ENCODE data around the gene KSR1. TPM values are rescaled to one million over a fixed set of nuclear protein-coding genes. Genes with fewer than 3 reads are reported as not detected.
A peak's percentile ranks its signal among the peaks of the same experiment; 100 is the strongest.

The KSR1 gene
- total RNA-seq, 2 experiments from 2014 or later = 44.4 to 47.6 TPM

DNA sequence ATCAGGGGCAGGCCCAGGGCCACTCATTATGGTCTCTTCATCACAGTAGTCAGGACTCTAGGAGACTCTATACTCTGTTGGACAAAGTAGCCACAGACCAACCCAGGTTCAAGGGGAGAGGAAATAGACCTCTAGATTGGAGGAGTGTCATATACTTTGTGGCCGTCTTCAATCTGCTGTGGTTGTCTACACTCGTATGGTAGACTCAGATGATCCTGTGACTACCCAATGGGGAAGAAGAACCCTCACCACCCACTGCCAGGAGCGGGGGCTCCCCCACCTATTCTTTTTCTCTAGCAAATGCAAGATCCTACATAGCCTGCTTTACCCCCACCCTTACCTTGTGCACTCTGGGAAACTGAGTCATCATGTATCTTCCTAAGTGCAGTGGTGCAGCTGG, 80.5 kb downstream of the KSR1 start:
- no peak overlapping the region for H3K27ac Mint-ChIP-seq
- no peak for DNase-seq
- CTCF ChIA-PET = no interaction called here
- POLR2A ChIA-PET = no interaction called here
- no peaks in the 10 kb centered on the region for H3K36me3 Mint-ChIP-seq (ENCODE audit: low read depth)
- H3K27me3 Mint-ChIP-seq = no peaks in the 10 kb centered on the region
- H3K4me1 Mint-ChIP-seq = peaks cover 34% of the 10 kb centered on the region
- no peaks in the 10 kb centered on the region for H3K9me3 Mint-ChIP-seq
- H3K4me3 Mint-ChIP-seq = no peak overlapping the region

DNA sequence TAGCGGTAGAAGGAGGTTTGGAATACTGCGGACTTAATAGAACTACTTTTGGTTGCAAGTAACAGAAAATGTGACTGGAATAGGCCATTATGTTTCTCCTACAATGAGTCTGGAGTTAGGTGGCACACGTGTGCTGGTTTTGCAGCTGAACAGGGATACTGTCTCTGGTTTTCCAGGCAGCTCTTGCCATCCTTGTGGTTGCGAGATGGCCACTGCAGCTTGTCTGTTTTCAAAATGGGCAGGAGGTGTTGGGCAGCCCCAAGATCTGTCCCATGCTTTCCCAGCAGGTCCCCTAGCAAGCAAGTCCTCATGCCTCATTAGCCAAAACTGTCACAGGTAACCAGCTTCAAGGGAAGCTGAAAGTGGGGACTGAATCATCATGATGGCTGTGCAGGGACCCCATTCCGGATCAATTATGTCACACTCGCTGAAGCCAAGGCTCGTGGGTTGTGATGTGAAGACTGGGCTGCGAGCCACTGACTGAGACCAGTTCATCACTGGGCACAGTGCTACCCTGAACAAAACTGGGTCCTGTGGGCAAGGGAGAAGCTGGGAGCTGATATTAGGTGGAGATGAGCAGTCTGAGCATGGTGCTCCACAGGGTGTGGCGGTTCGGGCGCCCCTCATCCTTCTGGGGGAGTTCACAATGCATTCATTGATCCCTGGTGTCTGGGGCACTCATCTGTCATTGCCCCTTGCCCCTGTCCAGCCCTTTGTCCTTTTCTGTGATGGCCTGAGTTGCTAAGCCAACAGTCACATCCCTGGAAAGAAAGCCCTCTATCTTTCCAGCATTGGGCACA, 82.1 kb downstream of the KSR1 start:
- CTCF ChIA-PET = interaction anchor here (0.6 kb wide), 1 partner anchor 190 kb away, joined by 3 read pairs; no protein-coding TSS in a partner anchor
- Mint-ChIP-seq H3K4me1 (peaks cover 46% of the 10 kb centered on the region), H3K4me3 (no peak overlapping the region), H3K27me3 (no peaks in the 10 kb centered on the region), H3K9me3 (no peaks in the 10 kb centered on the region), H3K36me3 (ENCODE audit: low read depth) (no peaks in the 10 kb centered on the region), H3K27ac (no peak overlapping the region)
- DNase-seq = no peak
- POLR2A ChIA-PET = no interaction called here

DNA sequence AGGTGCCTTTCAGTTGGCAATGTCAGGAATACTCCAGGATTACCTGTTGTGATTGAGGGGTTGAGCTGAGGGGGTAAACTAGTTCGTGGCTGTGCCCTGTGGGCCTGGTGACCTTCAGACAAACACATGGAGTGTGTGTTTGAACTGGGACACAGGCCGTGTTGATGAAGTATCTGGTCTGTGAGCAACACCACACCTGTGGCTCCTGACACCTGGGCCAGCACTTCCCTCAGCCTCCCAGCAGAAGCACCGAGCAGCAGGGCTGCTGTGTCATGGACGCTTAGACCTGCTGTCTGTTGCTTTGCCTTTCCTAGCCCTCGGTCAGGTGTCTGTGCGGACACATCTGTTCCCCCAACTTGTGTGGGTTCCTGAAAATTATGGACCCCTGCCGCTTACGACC, 82.9 kb downstream of the KSR1 start:
- no peaks in the 10 kb centered on the region for H3K27me3 Mint-ChIP-seq
- H3K4me3 Mint-ChIP-seq = no peak overlapping the region
- peaks cover 54% of the 10 kb centered on the region for H3K4me1 Mint-ChIP-seq
- H3K36me3 Mint-ChIP-seq (ENCODE audit: low read depth) = no peaks in the 10 kb centered on the region
- ChIA-PET POLR2A (no interaction called here), CTCF (interaction anchor here (0.6 kb wide), 1 partner anchor 191 kb away, joined by 3 read pairs; no protein-coding TSS in a partner anchor)
- no peak for DNase-seq
- no peaks in the 10 kb centered on the region for H3K9me3 Mint-ChIP-seq
- no peak overlapping the region for H3K27ac Mint-ChIP-seq

DNA sequence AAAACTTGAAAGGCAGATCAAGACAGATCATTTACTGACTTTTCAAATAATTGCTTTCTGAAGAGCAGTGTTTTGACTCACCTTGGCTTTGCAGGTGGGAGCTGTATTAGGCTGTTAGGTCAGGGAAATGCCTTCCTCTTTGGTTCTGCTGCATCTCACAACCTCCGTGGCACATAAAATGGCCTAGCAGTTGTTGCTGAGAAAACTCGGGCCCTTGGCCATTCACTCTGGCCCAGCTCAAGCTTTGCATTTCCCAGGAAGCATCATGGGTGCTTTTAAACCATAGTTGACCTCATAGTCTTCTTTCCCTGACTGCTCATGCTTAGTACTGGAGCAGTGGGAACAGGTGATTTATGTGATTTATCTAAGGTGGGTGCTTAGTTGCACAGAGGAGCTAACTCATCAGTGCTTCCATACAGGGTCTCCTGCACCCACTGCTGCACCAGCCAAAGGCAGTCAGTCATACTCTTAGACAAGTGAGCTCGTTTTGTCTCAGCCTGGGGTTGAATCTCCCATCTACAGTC, 83.6 kb downstream of the KSR1 start:
- Mint-ChIP-seq H3K9me3 (no peaks in the 10 kb centered on the region), H3K27ac (no peak overlapping the region), H3K4me3 (no peak overlapping the region), H3K27me3 (no peaks in the 10 kb centered on the region), H3K4me1 (peaks cover 61% of the 10 kb centered on the region), H3K36me3 (ENCODE audit: low read depth) (no peaks in the 10 kb centered on the region)
- CTCF ChIA-PET = interaction anchor here (1.3 kb wide), 1 partner anchor 82 kb away, joined by 3 read pairs; no protein-coding TSS in a partner anchor
- POLR2A ChIA-PET = interaction anchor here (1.0 kb wide), 1 partner anchor 24 kb away, joined by 4 read pairs; no protein-coding TSS in a partner anchor
- no peak for DNase-seq

DNA sequence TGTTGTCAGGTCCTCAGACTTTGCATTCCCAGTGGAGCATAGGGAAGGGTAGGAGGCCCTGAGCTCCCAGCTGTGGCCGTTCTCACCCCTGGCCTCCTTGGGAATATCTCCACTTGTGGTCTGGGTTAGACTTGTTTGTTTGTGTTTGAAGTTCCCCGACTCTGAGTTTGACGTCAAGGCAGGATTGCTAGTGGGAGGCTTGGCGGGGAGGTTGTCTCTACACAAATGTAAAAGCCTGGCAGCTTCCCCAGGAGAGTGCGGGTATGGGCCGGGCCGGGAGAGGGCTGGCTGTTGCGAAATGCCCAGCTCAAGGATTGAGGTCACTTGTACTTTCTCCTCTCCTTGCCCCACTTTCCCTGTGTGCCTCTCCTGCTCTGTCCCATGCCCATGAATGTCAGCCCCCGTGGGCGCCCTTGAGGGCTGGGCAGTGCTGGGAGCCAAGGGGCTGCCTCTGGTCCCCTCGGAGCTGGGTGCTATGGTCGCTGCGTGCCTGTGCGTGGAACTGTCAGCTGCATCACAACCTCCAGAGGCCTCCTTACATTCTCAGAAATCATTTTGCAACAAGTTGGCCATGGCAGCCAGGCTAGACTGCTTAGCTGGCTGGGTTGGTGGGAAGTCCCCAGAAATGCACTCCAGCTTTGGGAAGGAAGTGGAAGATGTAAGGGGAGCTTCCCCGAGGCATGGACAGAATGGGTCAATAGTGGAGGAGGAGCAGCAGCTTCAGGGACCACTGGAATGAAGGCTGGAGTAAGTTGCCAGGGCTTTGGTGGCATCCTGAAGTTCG, 84.3 kb downstream of the KSR1 start:
- Mint-ChIP-seq H3K27me3 (no peaks in the 10 kb centered on the region), H3K4me1 (peaks cover 66% of the 10 kb centered on the region), H3K36me3 (ENCODE audit: low read depth) (no peaks in the 10 kb centered on the region), H3K27ac (no peak overlapping the region), H3K9me3 (no peaks in the 10 kb centered on the region), H3K4me3 (no peak overlapping the region)
- DNase-seq = no peak
- ChIA-PET POLR2A (interaction anchor here (1.0 kb wide), 1 partner anchor 24 kb away, joined by 4 read pairs; no protein-coding TSS in a partner anchor), CTCF (interaction anchor here (1.3 kb wide), 1 partner anchor 83 kb away, joined by 3 read pairs; no protein-coding TSS in a partner anchor)

DNA sequence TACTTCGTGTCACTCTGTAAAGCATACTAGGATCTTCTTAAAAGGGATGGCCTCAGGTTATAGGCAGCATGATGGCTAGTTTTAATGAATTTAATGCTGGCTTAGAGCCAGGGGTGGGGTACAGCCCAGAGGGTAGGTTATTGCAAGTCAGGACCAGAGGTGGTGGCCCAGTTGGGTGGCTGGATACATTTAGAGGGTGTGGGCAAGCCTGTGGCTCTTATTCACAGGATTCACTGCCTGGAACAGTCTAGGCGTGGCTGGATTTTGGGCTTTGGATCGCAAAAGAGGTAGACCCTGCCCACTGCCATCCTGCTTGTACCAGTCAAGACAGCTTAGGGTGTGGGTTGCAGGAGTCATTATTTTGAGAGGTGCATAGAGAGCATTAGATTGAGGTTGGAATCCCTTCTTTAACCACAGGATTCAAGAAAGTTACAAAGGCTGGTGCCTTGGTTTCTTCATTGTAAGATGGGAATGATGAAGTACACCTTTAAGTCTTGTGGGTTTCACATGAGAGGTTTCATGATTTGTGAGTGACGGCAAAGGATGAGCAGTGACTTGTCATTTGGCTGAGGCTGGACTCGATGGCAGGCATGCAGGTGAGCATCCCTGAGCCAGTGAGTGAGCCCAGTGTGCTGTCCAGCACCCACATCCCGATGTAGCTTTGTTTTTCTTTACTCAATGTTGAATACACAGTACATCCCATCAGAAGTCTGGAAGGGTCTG, 85.2 kb downstream of the KSR1 start:
- POLR2A ChIA-PET = no interaction called here
- no peaks in the 10 kb centered on the region for H3K36me3 Mint-ChIP-seq (ENCODE audit: low read depth)
- no peaks in the 10 kb centered on the region for H3K27me3 Mint-ChIP-seq
- DNase-seq = no peak
- H3K4me3 Mint-ChIP-seq = no peak overlapping the region
- no peaks in the 10 kb centered on the region for H3K9me3 Mint-ChIP-seq
- CTCF ChIA-PET = interaction anchor here (0.7 to 1.3 kb wide), 3 partner anchors 58 to 84 kb away, joined by 3 to 4 read pairs (median 3); no protein-coding TSS in a partner anchor
- H3K27ac Mint-ChIP-seq = no peak overlapping the region
- peaks cover 75% of the 10 kb centered on the region for H3K4me1 Mint-ChIP-seq

DNA sequence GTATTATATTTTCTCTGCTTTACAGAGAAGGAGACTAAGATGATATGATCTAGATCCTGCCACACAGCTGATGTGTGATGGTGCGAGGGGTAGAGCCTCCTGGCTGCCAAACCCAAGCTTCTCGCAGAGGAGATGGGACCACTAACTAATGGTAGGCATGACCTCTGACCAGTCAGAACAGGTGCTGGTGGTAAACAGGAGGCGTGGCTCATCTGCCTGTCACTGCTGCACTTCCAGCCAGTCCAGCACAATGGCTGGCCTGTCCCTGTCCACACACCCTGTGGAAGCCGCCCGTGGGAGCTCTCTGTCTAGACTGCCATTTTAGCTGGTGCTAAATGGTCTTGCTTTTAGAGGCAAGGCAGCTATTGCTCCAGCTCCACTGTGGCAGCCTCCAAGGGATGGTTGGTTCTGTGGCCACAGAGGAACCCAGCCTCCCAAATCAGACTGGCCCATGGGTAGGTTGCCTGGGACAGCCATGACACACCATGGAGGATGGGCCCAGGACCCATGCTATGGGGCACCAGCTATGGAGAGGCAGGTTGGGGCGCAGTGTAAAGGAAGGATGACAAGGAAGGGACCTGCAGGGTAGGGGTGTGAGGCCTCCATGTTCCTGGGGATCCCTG, 86.7 kb downstream of the KSR1 start:
- H3K27me3 Mint-ChIP-seq = no peaks in the 10 kb centered on the region
- no peaks in the 10 kb centered on the region for H3K36me3 Mint-ChIP-seq (ENCODE audit: low read depth)
- H3K27ac Mint-ChIP-seq = no peak overlapping the region
- POLR2A ChIA-PET = interaction anchor here (0.6 kb wide), 1 partner anchor 72 kb away, joined by 3 read pairs; no protein-coding TSS in a partner anchor
- CTCF ChIA-PET = interaction anchor here (1.3 kb wide), 1 partner anchor 57 kb away, joined by 7 read pairs; no protein-coding TSS in a partner anchor
- H3K4me1 Mint-ChIP-seq = peaks cover 81% of the 10 kb centered on the region
- DNase-seq = no peak
- no peak overlapping the region for H3K4me3 Mint-ChIP-seq
- H3K9me3 Mint-ChIP-seq = no peaks in the 10 kb centered on the region

DNA sequence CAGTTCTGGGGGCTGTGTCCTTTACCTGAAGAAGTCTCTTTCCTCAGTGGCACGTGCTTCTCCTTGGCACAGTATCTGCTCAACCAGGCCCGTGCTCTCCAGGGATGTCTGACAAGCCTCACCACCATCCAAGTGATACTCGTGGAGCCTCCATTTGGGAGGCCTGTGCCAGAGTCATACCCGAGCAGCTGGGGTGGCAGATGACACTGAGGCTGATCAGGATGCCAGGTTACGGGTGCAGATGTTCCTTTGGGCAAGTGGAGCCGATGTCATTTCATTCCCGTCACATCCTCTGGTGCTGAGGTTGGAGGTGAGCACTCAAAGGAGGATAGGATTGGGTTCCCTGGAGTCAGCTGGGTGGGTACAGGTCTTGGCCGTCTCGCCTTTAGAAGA, 87.2 kb downstream of the KSR1 start:
- Mint-ChIP-seq H3K9me3 (no peaks in the 10 kb centered on the region), H3K4me3 (no peak overlapping the region), H3K27ac (peak overlapping the region; percentile 76), H3K27me3 (no peaks in the 10 kb centered on the region), H3K36me3 (ENCODE audit: low read depth) (no peaks in the 10 kb centered on the region), H3K4me1 (peaks cover 81% of the 10 kb centered on the region)
- DNase-seq = no peak
- ChIA-PET CTCF (interaction anchor here (1.3 to 1.6 kb wide), 2 partner anchors 56 to 58 kb away, joined by 5 to 7 read pairs; no protein-coding TSS in a partner anchor), POLR2A (interaction anchor here (0.6 to 1.3 kb wide), 2 partner anchors 36 to 72 kb away, joined by 3 to 4 read pairs; no protein-coding TSS in a partner anchor)

DNA sequence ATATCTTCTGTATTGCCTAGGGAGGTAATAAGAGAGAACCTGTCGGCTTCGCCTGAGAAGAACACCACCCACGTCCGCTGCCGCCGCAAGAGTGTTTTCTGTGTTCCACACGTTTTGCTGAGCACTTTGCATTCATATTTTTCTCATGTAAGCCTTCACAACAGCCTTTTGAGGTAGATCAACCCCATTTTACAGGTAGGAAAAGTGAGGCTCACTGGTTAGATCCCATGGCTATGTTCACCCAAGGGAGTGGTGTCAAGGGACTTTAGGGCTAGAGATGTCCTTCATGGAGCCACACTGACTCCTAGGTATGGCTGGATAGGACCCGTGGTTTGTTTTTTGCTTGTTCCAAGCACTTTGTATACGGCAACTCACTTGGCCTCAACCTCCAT, 87.7 kb downstream of the KSR1 start:
- no peaks in the 10 kb centered on the region for H3K27me3 Mint-ChIP-seq
- ChIA-PET POLR2A (interaction anchor here (0.6 to 2.9 kb wide), 9 partner anchors 16 to 86 kb away, joined by 3 to 16 read pairs (median 6); no protein-coding TSS in a partner anchor), CTCF (interaction anchor here (0.6 to 2.0 kb wide), 10 partner anchors 26 to 211 kb away, joined by 3 to 10 read pairs (median 4); partner anchors contain the start of gene KSR1)
- peak overlapping the region; percentile 76 for H3K27ac Mint-ChIP-seq
- peak overlapping the region; percentile 54 for H3K4me3 Mint-ChIP-seq
- no peaks in the 10 kb centered on the region for H3K36me3 Mint-ChIP-seq (ENCODE audit: low read depth)
- no peak for DNase-seq
- H3K4me1 Mint-ChIP-seq = peaks cover 81% of the 10 kb centered on the region
- no peaks in the 10 kb centered on the region for H3K9me3 Mint-ChIP-seq

DNA sequence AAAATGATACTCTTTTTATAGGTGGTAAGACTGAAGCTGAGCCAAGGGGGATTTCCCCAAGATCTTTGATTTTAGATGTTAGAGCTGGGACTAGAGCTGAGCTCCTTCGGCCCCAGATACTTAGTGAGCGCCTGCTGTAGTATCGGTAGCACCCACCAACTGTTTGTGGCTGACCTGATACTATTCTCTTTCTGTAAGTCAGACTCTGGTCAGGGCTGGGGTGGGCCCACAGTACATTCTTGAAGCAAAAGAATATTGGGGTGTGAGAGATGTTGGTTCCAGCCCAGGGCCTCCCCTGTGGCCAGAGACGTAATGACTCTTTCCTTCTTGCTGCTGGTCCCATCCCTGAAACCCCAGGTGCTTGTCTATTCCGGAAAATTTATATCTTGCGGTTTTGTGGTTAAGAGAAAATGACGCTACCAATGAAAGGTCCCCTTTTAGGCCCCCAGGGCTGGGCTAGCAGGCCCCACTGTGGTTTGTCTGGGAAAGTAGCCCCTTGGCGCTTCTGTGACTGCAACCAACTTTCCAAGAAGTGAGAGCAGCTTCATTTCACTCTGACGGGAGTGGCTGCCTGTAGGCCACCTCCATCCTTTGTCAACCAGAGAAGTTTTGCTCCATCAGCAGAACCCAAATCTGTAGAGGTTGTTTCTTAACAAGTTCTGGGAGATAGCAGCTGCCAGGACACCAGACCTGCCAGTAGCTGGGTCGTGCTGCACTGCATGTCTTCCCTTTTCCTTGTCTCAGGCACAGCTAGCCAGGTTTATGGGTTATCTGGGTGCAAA, 88.3 kb downstream of the KSR1 start:
- peak overlapping the region; percentile 54 for H3K4me3 Mint-ChIP-seq
- POLR2A ChIA-PET = interaction anchor here (0.6 to 2.9 kb wide), 13 partner anchors 16 to 86 kb away, joined by 3 to 16 read pairs (median 6); no protein-coding TSS in a partner anchor
- peaks cover 78% of the 10 kb centered on the region for H3K4me1 Mint-ChIP-seq
- H3K27ac Mint-ChIP-seq = peak overlapping the region; percentile 76
- no peaks in the 10 kb centered on the region for H3K9me3 Mint-ChIP-seq
- peak; percentile 80 for DNase-seq
- H3K36me3 Mint-ChIP-seq (ENCODE audit: low read depth) = no peaks in the 10 kb centered on the region
- H3K27me3 Mint-ChIP-seq = no peaks in the 10 kb centered on the region
- CTCF ChIA-PET = interaction anchor here (0.6 to 2.0 kb wide), 11 partner anchors 25 to 212 kb away, joined by 3 to 10 read pairs (median 4); partner anchors contain the start of gene KSR1

DNA sequence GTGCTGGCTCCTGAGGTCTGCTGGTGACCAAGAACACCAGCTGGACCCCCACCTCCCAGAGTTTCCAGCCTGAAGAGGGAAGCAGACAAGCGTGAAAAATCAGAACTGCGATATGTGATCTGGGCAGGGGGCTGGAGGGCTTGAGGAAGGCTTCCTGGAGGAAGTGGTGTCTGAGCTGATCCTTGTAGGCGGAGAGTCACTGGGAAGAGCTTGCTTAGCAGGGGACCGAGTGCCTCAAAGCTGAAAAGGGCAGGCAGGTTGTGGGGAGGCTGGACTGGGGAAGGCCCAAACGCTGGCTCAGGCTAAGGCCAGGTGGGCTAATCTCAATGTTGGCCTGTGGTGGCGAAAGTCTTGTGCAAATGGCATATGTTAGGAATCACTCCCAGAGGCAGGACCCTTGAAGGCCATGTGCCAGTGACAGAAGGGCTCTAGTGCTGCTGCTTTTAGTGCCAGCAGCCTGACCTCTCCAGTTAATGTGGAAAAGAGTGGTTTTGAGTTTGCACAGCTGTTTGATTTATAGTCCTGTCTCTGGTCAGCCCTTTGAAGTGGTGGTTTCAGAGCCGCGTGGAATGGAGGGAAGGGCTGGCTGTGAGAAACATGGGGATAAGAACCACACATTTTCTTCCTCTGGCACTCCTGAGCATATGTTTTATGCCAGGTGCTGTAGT, 89.4 kb downstream of the KSR1 start:
- peaks cover 72% of the 10 kb centered on the region for H3K4me1 Mint-ChIP-seq
- H3K36me3 Mint-ChIP-seq (ENCODE audit: low read depth) = no peaks in the 10 kb centered on the region
- H3K27me3 Mint-ChIP-seq = no peaks in the 10 kb centered on the region
- no peak for DNase-seq
- no peaks in the 10 kb centered on the region for H3K9me3 Mint-ChIP-seq
- no peak overlapping the region for H3K4me3 Mint-ChIP-seq
- peak overlapping the region; percentile 76 for H3K27ac Mint-ChIP-seq
- ChIA-PET POLR2A (interaction anchor here (1.4 to 2.9 kb wide), 8 partner anchors 15 to 251 kb away, joined by 5 to 16 read pairs (median 8); partner anchors contain the start of gene WSB1), CTCF (interaction anchor here (0.9 to 2.0 kb wide), 7 partner anchors 32 to 213 kb away, joined by 3 to 10 read pairs (median 3); partner anchors contain the start of gene KSR1)

Data from activated CD4-positive, alpha-beta memory T cell treated with anti-CD3 and anti-CD28 coated beads, Interleukin-2, amount 10 ng/mL, durations not matched to agents 7 days and 5 days (primary cell).